ENCODE results near the gene UBA7. TPM values are rescaled to one million over a fixed set of nuclear protein-coding genes. Genes with fewer than 3 reads are reported as not detected.

UBA7 gene
- polyA plus RNA-seq, 1 experiment: 62.5 TPM

GRCh38 chr3:49763981-49764380, 49.8 kb downstream of the UBA7 start:
- POLR2A ChIA-PET: interaction anchor here (0.6 kb wide), 1 partner anchor 136 kb away, joined by 3 read pairs; no protein-coding TSS in a partner anchor

GRCh38 chr3:49761661-49762060, 52.1 kb downstream of the UBA7 start:
- no peak overlapping the region for H3K4me3 ChIP-seq (ENCODE audit: low read depth, low read length)
- CTCF ChIA-PET: no interaction called here
- no peaks in the 10 kb centered on the region for H3K27me3 ChIP-seq (ENCODE audit: control insufficient read depth, insufficient read depth, low read length)
- POLR2A ChIA-PET: no interaction called here
- TF ChIP-seq CTCF (IDR thresholded peaks at IDR 0.05; ENCODE audit: insufficient read depth, low read depth, low read length): no peak
- H3K36me3 ChIP-seq (ENCODE audit: control insufficient read depth, insufficient read depth, low read length): peaks cover 2% of the 10 kb centered on the region
- DNase-seq (ENCODE audit: low read depth): no peak

More at GRCh38 chr3:49763981-49764380, 49.8 kb downstream of the UBA7 start:
- DNase-seq (ENCODE audit: low read depth): no peak
- H3K27me3 ChIP-seq (ENCODE audit: control insufficient read depth, insufficient read depth, low read length): no peaks in the 10 kb centered on the region
- CTCF ChIA-PET: no interaction called here
- no peak for TF ChIP-seq CTCF (IDR thresholded peaks at IDR 0.05; ENCODE audit: insufficient read depth, low read depth, low read length)
- no peak overlapping the region for H3K4me3 ChIP-seq (ENCODE audit: low read depth, low read length)
- H3K36me3 ChIP-seq (ENCODE audit: control insufficient read depth, insufficient read depth, low read length): peaks cover 2% of the 10 kb centered on the region

GRCh38 chr3:49759226-49759625, 54.5 kb downstream of the UBA7 start:
- peaks cover 2% of the 10 kb centered on the region; the same call in 1 of the 2 replicates for H3K36me3 ChIP-seq (ENCODE audit: control insufficient read depth, insufficient read depth, low read length)
- CTCF ChIA-PET: no interaction called here
- DNase-seq (ENCODE audit: low read depth): no peak

GRCh38 chr3:49757197-49757596, 56.6 kb downstream of the UBA7 start:
- H3K36me3 ChIP-seq (ENCODE audit: control insufficient read depth, insufficient read depth, low read length): peaks cover 2% of the 10 kb centered on the region; the same call in 1 of the 2 replicates
- DNase-seq (ENCODE audit: low read depth): no peak
- POLR2A ChIA-PET: no interaction called here
- H3K4me3 ChIP-seq (ENCODE audit: low read depth, low read length): no peak overlapping the region
- CTCF ChIA-PET: interaction anchor here (0.8 to 1.1 kb wide), 2 partner anchors 45 to 47 kb away, joined by 3 read pairs; no protein-coding TSS in a partner anchor
- H3K27me3 ChIP-seq (ENCODE audit: control insufficient read depth, insufficient read depth, low read length): no peaks in the 10 kb centered on the region
- TF ChIP-seq CTCF (IDR thresholded peaks at IDR 0.05; ENCODE audit: insufficient read depth, low read depth, low read length): no peak

More at GRCh38 chr3:49759226-49759625, 54.5 kb downstream of the UBA7 start:
- POLR2A ChIA-PET: no interaction called here
- Histone ChIP-seq H3K4me3 (ENCODE audit: low read depth, low read length) (no peak overlapping the region), H3K27me3 (ENCODE audit: control insufficient read depth, insufficient read depth, low read length) (no peaks in the 10 kb centered on the region)
- no peak for TF ChIP-seq CTCF (IDR thresholded peaks at IDR 0.05; ENCODE audit: insufficient read depth, low read depth, low read length)

- no peak for DNase-seq (ENCODE audit: low read depth)
- H3K36me3 ChIP-seq (ENCODE audit: control insufficient read depth, insufficient read depth, low read length): peaks cover 2% of the 10 kb centered on the region; the same call in 1 of the 2 replicates
- no peaks in the 10 kb centered on the region for H3K27me3 ChIP-seq (ENCODE audit: control insufficient read depth, insufficient read depth, low read length)
- no peak overlapping the region for H3K4me3 ChIP-seq (ENCODE audit: low read depth, low read length)
- ChIA-PET POLR2A (no interaction called here), CTCF (no interaction called here)
- no peak for TF ChIP-seq CTCF (IDR thresholded peaks at IDR 0.05; ENCODE audit: insufficient read depth, low read depth, low read length)
Observed at GRCh38 chr3:49756036-49756435, 57.7 kb downstream of the UBA7 start.

Small RNA genes lying within 50 kb of the gene (small RNA-seq; reads per million reads assigned to genes)
- not detected for gene COX6CP14 (ENCODE audit: insufficient read length, low read depth, low replicate concordance)
- gene RN7SL217P (ENCODE audit: insufficient read length, low read depth, low replicate concordance): not detected

Other genes starting within 250 kb of the UBA7 start
- 105 and 165 TPM in 2 replicates for gene APEH, start 139.6 kb downstream of the UBA7 start, polyA plus RNA-seq (2011; rRNA removed)
- 5.5 and 10.7 TPM in 2 replicates for gene MST1, start 124.5 kb downstream of the UBA7 start, polyA plus RNA-seq (2011; rRNA removed)
- 28.8 and 61.2 TPM in 2 replicates for gene RNF123, start 124.4 kb downstream of the UBA7 start, polyA plus RNA-seq (2011; rRNA removed)
- not detected in 2 replicates for gene AMIGO3, start 94.3 kb downstream of the UBA7 start, polyA plus RNA-seq (2011; rRNA removed)
- gene GMPPB, start 90.0 kb downstream of the UBA7 start, polyA plus RNA-seq (2011; rRNA removed): 19.0 and 30.0 TPM in 2 replicates
- gene IP6K1, start 27.4 kb downstream of the UBA7 start, polyA plus RNA-seq (2011; rRNA removed): 35.8 and 54.4 TPM in 2 replicates
- not detected in 2 replicates for gene CDHR4, start 14.1 kb downstream of the UBA7 start, polyA plus RNA-seq (2011; rRNA removed)
- 3.1 and 4.4 TPM in 2 replicates for gene INKA1, start 10.7 kb downstream of the UBA7 start, polyA plus RNA-seq (2011; rRNA removed)
- gene TRAIP, start 42.6 kb upstream of the UBA7 start, polyA plus RNA-seq (2011; rRNA removed): 4.9 and 5.8 TPM in 2 replicates
- gene CAMKV, start 56.0 kb upstream of the UBA7 start, polyA plus RNA-seq (2011; rRNA removed): not detected in 2 replicates
- 0.17 and 0.64 TPM in 2 replicates for gene MST1R, start 89.9 kb upstream of the UBA7 start, polyA plus RNA-seq (2011; rRNA removed)
- gene MON1A, start 115.9 kb upstream of the UBA7 start, polyA plus RNA-seq (2011; rRNA removed): 9.5 and 14.1 TPM in 2 replicates
- gene RBM6, start 126.2 kb upstream of the UBA7 start, polyA plus RNA-seq (2011; rRNA removed): 33.4 and 46.6 TPM in 2 replicates